ENCODE data around the gene MC1R.

GRCh38 chr16:89964201-89964600, 45.5 kb downstream of the MC1R start:
- TF ChIP-seq ZFX (IDR thresholded peaks at IDR 0.05) = no peak
- TF ChIP-seq CTCF (conservative IDR thresholded peaks at IDR 0.05) = no peak
